ENCODE measurements around the gene CYP24A1. TPM values are rescaled to one million over a fixed set of nuclear protein-coding genes. Genes with fewer than 3 reads are reported as not detected.

CYP24A1 gene
- total RNA-seq, 4 donors from 2014 or later = 4.8 TPM; not detected in 3

- no peaks in the 10 kb centered on the region for H3K36me3 ChIP-seq
- H3K9me3 ChIP-seq = no peaks in the 10 kb centered on the region
- no peak for DNase-seq
- H3K27me3 ChIP-seq = no peaks in the 10 kb centered on the region
- H3K4me1 ChIP-seq = no peaks in the 10 kb centered on the region
- H3K27ac ChIP-seq = no peak overlapping the region
- intact Hi-C loops (cut with DNase I; ENCODE audit: low total_unique reads) = no loop called here
- no peak overlapping the region for H3K4me3 ChIP-seq
- TF ChIP-seq CTCF (IDR thresholded peaks at IDR 0.05) (no peak), POLR2A (IDR thresholded peaks at IDR 0.05) (no peak)
Observed at GRCh38 chr20:54110457-54110856, 63.3 kb downstream of the CYP24A1 start.

DNA sequence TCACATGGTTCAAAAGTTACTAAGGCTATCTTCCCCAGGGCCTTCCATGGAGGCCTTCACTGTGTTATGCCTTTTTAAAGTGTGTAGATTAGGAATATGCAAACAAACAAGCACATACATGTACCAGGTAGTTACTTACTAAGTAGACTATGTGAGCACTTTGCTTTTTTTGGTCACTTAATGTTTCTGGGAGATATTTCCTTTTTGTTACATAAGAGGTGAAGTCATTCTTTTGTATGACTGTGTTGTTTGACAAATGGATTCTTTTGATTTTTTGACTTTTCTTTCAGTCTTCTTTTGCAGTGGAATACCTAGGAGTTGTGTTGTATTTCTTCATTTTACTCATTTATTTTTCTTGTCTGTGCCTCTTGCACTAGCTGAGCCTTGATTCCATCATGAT is 63.7 kb downstream of the CYP24A1 start:
- no peak overlapping the region for H3K27ac ChIP-seq
- intact Hi-C loops (cut with DNase I; ENCODE audit: low total_unique reads) = no loop called here
- no peaks in the 10 kb centered on the region for H3K27me3 ChIP-seq
- no peak for DNase-seq
- H3K36me3 ChIP-seq = no peaks in the 10 kb centered on the region
- H3K9me3 ChIP-seq = no peaks in the 10 kb centered on the region
- no peak for TF ChIP-seq POLR2A (IDR thresholded peaks at IDR 0.05)
- no peak for TF ChIP-seq CTCF (IDR thresholded peaks at IDR 0.05)
- no peaks in the 10 kb centered on the region for H3K4me1 ChIP-seq
- H3K4me3 ChIP-seq = no peak overlapping the region

DNA sequence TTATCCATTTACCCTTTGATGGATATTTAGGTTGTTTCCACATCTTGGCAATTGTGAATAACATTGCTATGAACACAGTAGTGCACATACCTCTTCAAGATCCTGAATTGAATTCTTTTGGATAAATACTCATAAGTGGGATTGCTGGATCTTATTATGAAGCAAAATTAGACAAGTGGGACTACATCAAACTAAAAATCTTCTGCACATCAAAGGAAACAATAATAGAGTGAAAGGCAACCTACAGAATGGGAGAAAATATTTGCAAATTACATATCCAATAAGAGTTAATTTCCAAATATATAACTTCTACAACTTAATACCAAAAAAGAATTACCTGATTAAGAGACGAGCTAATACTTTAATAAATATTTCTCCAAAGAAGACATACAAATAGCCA is 65.0 kb downstream of the CYP24A1 start:
- no peak for DNase-seq
- Histone ChIP-seq H3K36me3 (no peaks in the 10 kb centered on the region), H3K4me1 (no peaks in the 10 kb centered on the region), H3K27me3 (no peaks in the 10 kb centered on the region), H3K27ac (no peak overlapping the region), H3K9me3 (no peaks in the 10 kb centered on the region), H3K4me3 (no peak overlapping the region)
- no peak for TF ChIP-seq POLR2A (IDR thresholded peaks at IDR 0.05)
- intact Hi-C loops (cut with DNase I; ENCODE audit: low total_unique reads) = no loop called here

DNA sequence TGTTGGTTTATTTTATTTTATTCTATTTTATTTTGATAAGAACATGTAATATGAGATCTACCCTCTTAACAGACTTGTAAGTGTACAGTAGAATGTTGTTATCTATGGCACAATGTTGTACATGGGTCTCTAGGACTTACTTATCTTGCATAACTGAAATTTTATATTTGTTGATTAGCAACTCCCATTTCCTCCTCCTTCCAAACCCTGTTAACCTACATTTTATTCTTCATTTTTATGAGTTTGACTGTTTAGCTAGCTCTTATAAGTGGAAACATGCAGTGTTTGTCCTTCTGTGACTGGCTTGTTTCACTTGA is 65.5 kb downstream of the CYP24A1 start:
- no peaks in the 10 kb centered on the region for H3K9me3 ChIP-seq
- H3K27ac ChIP-seq = no peak overlapping the region
- no peak for TF ChIP-seq POLR2A (IDR thresholded peaks at IDR 0.05)
- TF ChIP-seq CTCF (IDR thresholded peaks at IDR 0.05) = no peak
- H3K36me3 ChIP-seq = no peaks in the 10 kb centered on the region
- H3K27me3 ChIP-seq = no peaks in the 10 kb centered on the region
- DNase-seq = no peak
- intact Hi-C loops (cut with DNase I; ENCODE audit: low total_unique reads) = no loop called here
- no peak overlapping the region for H3K4me3 ChIP-seq
- H3K4me1 ChIP-seq = no peaks in the 10 kb centered on the region

GRCh38 chr20:54107600-54108325 is 66.0 kb downstream of the CYP24A1 start:
- TF ChIP-seq POLR2A (IDR thresholded peaks at IDR 0.05) = no peak
- no peak for TF ChIP-seq CTCF (IDR thresholded peaks at IDR 0.05)
- no peak overlapping the region for H3K4me3 ChIP-seq
- intact Hi-C loops (cut with DNase I; ENCODE audit: low total_unique reads) = no loop called here
- H3K9me3 ChIP-seq = no peaks in the 10 kb centered on the region
- H3K27ac ChIP-seq = no peak overlapping the region
- no peak for DNase-seq
- no peaks in the 10 kb centered on the region for H3K27me3 ChIP-seq
- no peaks in the 10 kb centered on the region for H3K4me1 ChIP-seq
- H3K36me3 ChIP-seq = no peaks in the 10 kb centered on the region

GRCh38 chr20:54107181-54107580 is 66.6 kb downstream of the CYP24A1 start:
- no peak for DNase-seq
- no peak overlapping the region for H3K4me3 ChIP-seq
- no peaks in the 10 kb centered on the region for H3K4me1 ChIP-seq
- no peaks in the 10 kb centered on the region for H3K9me3 ChIP-seq
- H3K36me3 ChIP-seq = no peaks in the 10 kb centered on the region
- TF ChIP-seq CTCF (IDR thresholded peaks at IDR 0.05) (no peak), POLR2A (IDR thresholded peaks at IDR 0.05) (no peak)
- H3K27ac ChIP-seq = no peak overlapping the region
- intact Hi-C loops (cut with DNase I; ENCODE audit: low total_unique reads) = no loop called here
- H3K27me3 ChIP-seq = no peaks in the 10 kb centered on the region
